HG02852 (cell line): ENCODE results near the gene GJB2.

Experiments used
- ATAC-seq: cut with Tn5 transposase; IDR thresholded peaks from one replicate; pipeline ENCODE4 v1.9.1; 2021; ENCODE audit warnings: mild to moderate bottlenecking, moderate library complexity; ENCODE audit not compliant: unreplicated experiment

GJB2 gene

DNA sequence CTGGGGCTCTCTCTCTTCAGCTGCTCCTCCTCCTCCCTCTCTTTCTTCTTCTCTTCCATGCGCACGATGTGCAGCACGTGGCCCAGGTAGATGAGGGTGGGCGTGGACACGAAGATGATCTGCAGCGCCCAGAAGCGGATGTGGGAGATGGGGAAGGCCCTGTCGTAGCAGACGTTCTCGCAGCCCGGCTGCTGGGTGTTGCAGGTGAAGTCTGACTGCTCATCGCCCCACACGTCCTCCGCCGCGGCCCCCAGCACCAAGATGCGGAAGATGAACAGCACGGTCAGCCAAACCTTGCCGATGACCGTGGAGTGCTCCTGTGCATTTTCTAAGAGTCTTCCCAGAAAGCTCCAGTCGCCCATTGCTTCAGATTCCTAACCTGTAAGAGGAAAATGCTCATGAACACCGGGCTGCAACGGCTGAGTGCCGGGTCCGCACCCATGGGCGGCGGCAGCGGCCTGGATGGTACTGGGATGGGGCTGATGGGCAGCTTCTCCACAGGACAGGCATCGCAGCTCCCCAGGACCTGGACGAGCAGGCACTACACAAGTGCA, 49.7 kb downstream of the GJB2 start:
- ATAC-seq, result no peak

DNA sequence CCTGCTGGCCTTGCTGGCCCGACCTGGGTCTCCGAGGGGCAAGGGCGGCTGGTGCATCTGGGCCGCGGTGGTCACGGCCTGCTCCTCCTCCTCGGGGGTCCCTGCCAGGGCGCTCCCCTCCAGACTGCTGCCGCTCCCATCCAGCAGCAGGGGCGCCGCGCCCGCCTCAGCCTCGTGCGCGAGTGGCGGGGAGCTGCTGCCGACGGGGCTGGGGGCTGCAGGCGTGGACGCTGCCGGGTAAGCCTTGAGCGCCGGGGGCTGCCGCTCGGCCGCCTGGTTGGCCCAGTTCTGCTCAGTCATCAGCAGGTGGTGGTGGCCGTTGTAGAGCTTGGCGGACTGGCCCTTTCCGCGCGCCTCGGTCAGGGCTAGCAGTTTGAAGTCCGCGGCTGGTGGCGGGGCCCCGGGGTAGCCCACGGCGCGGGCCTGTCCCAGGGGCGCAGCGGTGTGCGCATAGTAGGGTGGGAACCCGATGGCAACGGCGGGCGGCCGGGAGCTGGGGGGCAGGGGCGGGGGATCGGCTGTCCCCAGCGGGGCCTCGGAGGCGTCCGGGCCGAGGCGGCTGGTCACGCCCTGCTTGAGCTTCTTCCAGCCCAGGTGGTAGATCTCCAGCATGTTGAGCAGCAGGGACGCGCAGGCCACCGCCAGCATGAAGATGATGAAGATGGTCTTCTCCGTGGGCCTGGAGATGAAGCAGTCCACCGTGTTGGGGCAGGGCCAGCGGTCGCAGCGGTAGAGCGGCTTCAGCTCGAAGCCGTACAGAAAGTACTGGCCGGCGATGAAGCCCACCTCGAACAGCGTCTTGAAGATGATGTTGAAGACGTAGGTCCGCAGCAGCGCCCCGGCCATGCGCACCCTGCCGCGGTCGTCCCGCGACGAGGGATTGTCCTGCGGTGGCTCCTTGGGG, 50.5 kb downstream of the GJB2 start:
- ATAC-seq, result no peak

DNA sequence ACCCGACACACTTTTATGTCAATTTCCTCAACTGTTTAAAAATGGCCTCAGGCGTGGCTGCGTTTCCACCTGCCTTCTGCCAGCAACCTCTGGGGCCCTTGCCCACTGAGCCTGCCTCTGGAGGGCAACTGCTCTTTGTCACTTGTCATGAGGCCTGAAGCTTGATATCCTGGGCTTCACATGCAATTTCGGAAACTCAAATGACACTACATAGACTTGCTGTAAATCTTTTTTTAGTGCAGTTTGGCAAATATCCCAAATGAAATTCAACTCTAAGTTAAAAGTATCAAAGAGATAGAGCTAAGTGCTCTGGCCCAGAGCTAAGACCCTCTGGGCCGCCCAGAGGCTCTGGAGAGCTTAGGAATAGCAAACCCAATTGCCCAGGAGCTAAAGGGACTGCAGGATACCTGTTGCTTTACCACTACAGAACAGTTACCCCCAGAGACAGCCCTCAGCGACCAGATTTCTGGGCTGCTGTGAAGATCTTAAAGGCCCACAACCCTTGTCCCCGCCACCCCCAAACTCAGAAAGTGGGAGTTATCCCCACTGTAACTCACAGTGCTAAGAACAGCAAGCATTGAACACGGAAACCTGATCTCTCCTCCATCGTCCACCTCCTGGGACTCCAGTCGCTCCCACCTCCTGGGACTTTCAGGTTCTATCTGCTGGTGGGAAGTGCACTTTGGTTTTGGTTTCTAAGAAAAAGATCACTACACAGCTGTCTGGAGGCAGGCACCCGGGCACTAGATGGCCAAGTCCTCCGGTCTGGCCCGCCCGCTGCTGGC, 51.3 kb downstream of the GJB2 start:
- no peak for ATAC-seq

GRCh38 chr13:20140487-20140886, 52.3 kb downstream of the GJB2 start:
- ATAC-seq, result no peak

- no peak for ATAC-seq
These were observed 54.9 kb downstream of the GJB2 start for GRCh38 chr13:20137875-20138274.
